ENCODE results near the gene KRT16.

KRT16 gene

GRCh38 chr17:41575336-41575735, 37.2 kb downstream of the KRT16 start:
- in situ Hi-C loops (cut with MboI; ENCODE audit: low sequenced_read_pairs, unreplicated experiment) = no loop called here
- DNase-seq (ENCODE audit: low spot score) = no peak
- no peak for TF ChIP-seq CTCF (IDR thresholded peaks at IDR 0.05; ENCODE audit: borderline replicate concordance, control extremely low read depth, extremely low read depth, insufficient read depth, missing control alignments)

GRCh38 chr17:41571561-41572434, 40.8 kb downstream of the KRT16 start, which contains the start of gene KRT9:
Gene KRT9, minus strand, starts transcription at chr17:41572059. Its CDS starts 67 bp downstream, at chr17:41571992.
- no peak for TF ChIP-seq CTCF (IDR thresholded peaks at IDR 0.05; ENCODE audit: borderline replicate concordance, control extremely low read depth, extremely low read depth, insufficient read depth, missing control alignments)
- in situ Hi-C loops (cut with MboI; ENCODE audit: low sequenced_read_pairs, unreplicated experiment) = no loop called here

GRCh38 chr17:41567317-41567716, 45.2 kb downstream of the KRT16 start:
- DNase-seq (ENCODE audit: low spot score) = no peak
- in situ Hi-C loops (cut with MboI; ENCODE audit: low sequenced_read_pairs, unreplicated experiment) = no loop called here
- no peak for TF ChIP-seq CTCF (IDR thresholded peaks at IDR 0.05; ENCODE audit: borderline replicate concordance, control extremely low read depth, extremely low read depth, insufficient read depth, missing control alignments)

More at GRCh38 chr17:41571561-41572434, 40.8 kb downstream of the KRT16 start, which contains the start of gene KRT9:
- DNase-seq (ENCODE audit: low spot score) = no peak

GRCh38 chr17:41565338-41565737, 47.2 kb downstream of the KRT16 start:
- in situ Hi-C loops (cut with MboI; ENCODE audit: low sequenced_read_pairs, unreplicated experiment) = no loop called here
- TF ChIP-seq CTCF (IDR thresholded peaks at IDR 0.05; ENCODE audit: borderline replicate concordance, control extremely low read depth, extremely low read depth, insufficient read depth, missing control alignments) = no peak
- no peak for DNase-seq (ENCODE audit: low spot score)

GRCh38 chr17:41563607-41564170, 48.9 kb downstream of the KRT16 start:
- DNase-seq (ENCODE audit: low spot score) = no peak
- in situ Hi-C loops (cut with MboI; ENCODE audit: low sequenced_read_pairs, unreplicated experiment) = no loop called here
- TF ChIP-seq CTCF (IDR thresholded peaks at IDR 0.05; ENCODE audit: borderline replicate concordance, control extremely low read depth, extremely low read depth, insufficient read depth, missing control alignments) = no peak

- no peak for DNase-seq (ENCODE audit: low spot score)
- in situ Hi-C loops (cut with MboI; ENCODE audit: low sequenced_read_pairs, unreplicated experiment) = no loop called here
- TF ChIP-seq CTCF (IDR thresholded peaks at IDR 0.05; ENCODE audit: borderline replicate concordance, control extremely low read depth, extremely low read depth, insufficient read depth, missing control alignments) = no peak
These were observed 51.0 kb downstream of the KRT16 start for GRCh38 chr17:41561554-41561953.

All from GM13976 (cell line).